ENCODE data around the gene FMNL1.

- TF ChIP-seq CTCF (optimal IDR thresholded peaks at IDR 0.05 in 1 of 3, IDR thresholded peaks at IDR 0.05 in 1 of 3, conservative IDR thresholded peaks at IDR 0.05 in 1 of 3; ENCODE audit: extremely low read depth in 1 of 3, insufficient read depth in 2 of 3, low read length in 3 of 3): peak; percentile 6 to 45 (median 33)
- TF ChIP-seq EZH2 (IDR thresholded peaks at IDR 0.05; ENCODE audit: low read length): no peak
Measured at GRCh38 chr17:45234641-45235415, 13.1 kb downstream of the FMNL1 start.
